Endometrial microvascular endothelial cells (primary cell): Measurements from ENCODE around the gene EOGT. TPM values are rescaled to one million over a fixed set of nuclear protein-coding genes. Genes with fewer than 3 reads are reported as not detected.

ENCODE experiments used
- in situ Hi-C: cut with HindIII; loops from 2 replicates; pipeline ENCODE4 v1.10.0; 2017; ENCODE audit warnings: low sequenced_read_pairs, low pct_unique_long_range_greater_than_20kb; ENCODE audit errors: inconsistent ontology term
- total RNA-seq: library from RNA; depleted of rRNA; stranded (reverse); fragments of >200 nt; gene quantifications from one replicate; pipeline ENCODE4 v1.2.3, GENCODE V29; 2015; ENCODE audit errors: inconsistent ontology term

EOGT gene
- total RNA-seq, 1 donor from 2014 or later, result 103 TPM

GRCh38 chr3:69011096-69011730, 2.3 kb downstream of the EOGT start:
- in situ Hi-C loops, result no loop called here

- in situ Hi-C loops, result no loop called here
Measured at GRCh38 chr3:69009559-69010410, 3.7 kb downstream of the EOGT start.

DNA sequence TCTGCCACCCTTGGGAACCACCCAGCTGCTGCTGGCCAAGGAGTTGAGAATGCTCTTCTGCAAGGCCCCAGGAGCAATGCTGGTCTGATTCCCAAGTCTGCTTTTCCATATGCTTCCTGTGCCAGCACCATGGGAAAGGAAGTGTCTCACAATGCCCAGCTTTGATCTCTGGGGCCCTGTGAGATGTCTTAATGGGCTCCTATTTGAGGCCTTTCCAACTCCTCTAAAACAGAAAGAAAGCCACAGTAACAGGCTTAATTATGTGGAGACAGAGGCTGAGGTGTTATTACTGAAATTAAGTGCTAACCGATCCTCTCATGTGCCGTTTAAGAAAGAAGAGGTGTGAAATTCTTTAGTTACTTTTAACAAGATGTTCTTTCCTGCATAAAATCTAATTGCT, 4.5 kb downstream of the EOGT start:
- in situ Hi-C loops, result no loop called here

DNA sequence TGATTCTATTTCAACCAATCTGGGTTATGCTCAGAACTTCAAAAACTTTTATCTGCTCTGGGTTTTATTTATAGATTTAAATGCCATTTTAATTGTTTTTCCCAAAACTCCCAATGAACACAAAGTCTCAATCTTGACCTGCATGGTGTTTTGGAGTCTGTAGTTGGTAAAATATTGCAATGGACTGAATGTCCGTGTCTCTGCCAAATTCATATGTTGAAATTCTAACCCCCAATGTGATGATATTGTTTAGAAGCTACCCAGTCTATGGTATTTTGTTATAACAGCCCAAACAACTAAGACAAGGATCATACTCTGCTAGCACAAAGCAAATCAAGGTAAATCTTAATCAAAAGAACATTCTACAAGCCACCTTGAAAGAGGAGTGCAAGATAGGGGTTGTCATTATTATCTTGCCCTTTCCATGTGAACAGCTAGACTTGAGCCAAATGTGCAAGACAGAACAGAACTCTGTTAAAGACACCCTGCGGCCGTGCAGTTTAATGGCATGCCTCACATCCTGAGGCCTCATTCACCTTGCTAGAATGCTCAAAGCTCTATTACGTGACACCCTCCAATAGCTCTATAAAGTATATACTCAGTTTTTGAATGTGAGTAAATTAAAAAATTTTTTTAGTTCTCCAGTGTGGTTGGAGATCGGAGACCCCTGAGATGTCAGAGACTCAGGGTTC, 7.5 kb downstream of the EOGT start:
- in situ Hi-C loops, result no loop called here

GRCh38 chr3:69005071-69005790, 8.3 kb downstream of the EOGT start:
- in situ Hi-C loops, result no loop called here

- in situ Hi-C loops, result no loop called here
Measured at GRCh38 chr3:69004138-69004537, 9.3 kb downstream of the EOGT start.

GRCh38 chr3:68999605-69000004, 13.9 kb downstream of the EOGT start:
- in situ Hi-C loops, result no loop called here

- in situ Hi-C loops, result no loop called here
Measured at GRCh38 chr3:68999158-68999557, 14.3 kb downstream of the EOGT start.

GRCh38 chr3:68997887-68998286, 15.6 kb downstream of the EOGT start:
- in situ Hi-C loops, result no loop called here

DNA sequence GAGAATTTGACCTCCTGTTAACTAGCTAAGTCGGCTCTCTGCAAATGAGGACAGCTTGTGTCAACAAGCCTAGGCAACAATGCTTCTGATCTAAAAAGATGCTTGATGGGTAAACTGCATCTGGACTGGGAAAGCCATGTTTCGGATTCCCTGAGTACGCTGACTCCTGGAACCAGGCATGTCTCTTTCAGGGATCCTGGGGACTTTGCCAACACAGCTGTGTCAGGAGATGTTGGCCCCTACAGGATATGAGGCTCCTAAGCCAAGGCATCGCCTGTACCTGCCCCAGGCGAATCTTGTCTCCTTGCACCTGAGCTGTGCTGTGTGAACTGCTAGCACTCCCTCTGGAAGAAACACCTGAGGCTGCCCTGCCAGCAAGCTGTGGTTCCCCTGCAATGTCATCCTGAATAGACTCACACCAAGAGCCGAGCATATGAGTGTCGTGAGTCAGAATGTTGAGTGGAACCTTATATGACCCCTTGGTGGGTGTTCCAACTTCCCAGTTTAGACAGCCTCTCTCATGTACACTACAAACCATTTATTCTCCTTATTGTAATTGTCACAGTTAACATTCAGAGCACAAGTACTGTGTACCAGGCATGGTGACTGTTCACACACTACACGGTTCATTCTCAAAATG, 17.0 kb downstream of the EOGT start:
- in situ Hi-C loops, result no loop called here

GRCh38 chr3:68988740-68989139, 24.7 kb downstream of the EOGT start:
- in situ Hi-C loops, result no loop called here

DNA sequence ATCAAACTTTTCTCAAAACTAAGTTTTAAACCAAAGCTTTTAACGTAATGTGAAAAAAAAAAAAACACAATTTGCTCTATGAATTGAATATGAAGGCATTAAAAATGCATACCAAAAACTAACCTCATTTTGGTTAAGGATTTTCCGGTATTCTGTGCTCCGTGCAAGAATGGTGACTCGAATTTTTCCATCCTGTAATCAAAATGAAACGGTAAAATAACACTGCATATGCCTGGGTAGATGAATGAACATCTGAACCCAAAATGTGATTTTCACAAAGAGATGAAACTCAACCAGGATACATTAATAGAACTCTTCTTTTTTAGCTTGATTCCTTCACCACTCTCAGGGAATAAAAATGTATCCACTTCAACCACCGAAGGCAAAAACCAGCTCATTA, 26.2 kb downstream of the EOGT start:
- in situ Hi-C loops, result no loop called here

DNA sequence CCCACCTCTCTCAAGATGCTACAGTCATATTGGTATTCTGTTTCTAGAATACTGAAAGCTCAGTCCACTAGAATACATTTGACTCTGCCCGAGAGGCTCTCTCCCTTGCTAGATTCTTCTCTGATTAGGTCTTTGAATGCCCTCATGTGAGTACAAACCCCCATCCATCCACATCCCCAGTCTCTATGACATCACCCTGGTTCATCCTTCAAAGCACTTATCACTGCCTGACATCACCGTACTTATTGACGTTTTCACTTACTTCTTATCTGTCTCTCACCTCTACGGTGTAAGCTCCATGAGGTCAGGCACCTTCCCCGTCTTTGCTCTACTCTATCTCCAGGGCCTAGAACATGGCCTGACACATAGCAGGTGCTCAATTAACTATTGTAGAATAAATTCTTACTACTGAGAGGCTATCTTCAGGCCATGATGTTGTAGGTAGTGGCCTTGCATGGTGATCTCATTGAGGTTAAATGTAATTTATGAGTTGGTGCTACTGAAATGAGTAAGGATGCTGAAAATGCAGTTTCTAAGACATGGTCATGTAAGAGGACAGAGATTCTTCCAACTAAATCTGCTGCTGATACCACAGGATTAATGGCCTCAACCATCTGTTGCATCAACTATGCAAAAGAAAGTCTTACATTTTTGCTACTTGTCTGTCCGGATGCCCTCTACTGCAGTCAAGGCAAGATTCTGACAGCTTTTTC, 26.8 kb downstream of the EOGT start:
- in situ Hi-C loops, result no loop called here

GRCh38 chr3:68985146-68985790, 28.2 kb downstream of the EOGT start:
- in situ Hi-C loops, result no loop called here

- in situ Hi-C loops, result no loop called here
Measured at GRCh38 chr3:68984011-68984530, 29.4 kb downstream of the EOGT start.

- in situ Hi-C loops, result no loop called here
Measured at GRCh38 chr3:68977486-68978167, 35.9 kb downstream of the EOGT start.

- in situ Hi-C loops, result no loop called here
Measured at GRCh38 chr3:68974711-68975110, 38.8 kb downstream of the EOGT start.
